AG04450 (cell line): ENCODE data around the gene PRKG1. TPM values are rescaled to one million over a fixed set of nuclear protein-coding genes. Genes with fewer than 3 reads are reported as not detected.

Experiments used
- CTCF ChIA-PET: fragments of 300-600, 350-600 bp; formaldehyde crosslinking; extraction: SDS; loops from one replicate; lab custom pipeline; 2022; ENCODE audit warnings: antibody characterized with exemption, inconsistent platforms; lab: Charles Lee
- POLR2A ChIA-PET: fragments of 350-600 bp; formaldehyde crosslinking; extraction: SDS; loops from one replicate; lab custom pipeline; 2021; ENCODE audit warnings: antibody characterized with exemption, inconsistent platforms; lab: Yijun Ruan, JAX
- DNase-seq: peaks from one replicate; pipeline ENCODE4 v3.0.0-alpha.2; 2011; ENCODE audit warnings: low read depth, low spot score
- H3K27ac ChIP-seq: one replicate; pipeline ENCODE4 v1.5.1; 2012; ENCODE audit warnings: low read depth, low read length, control low read depth
- H3K27me3 ChIP-seq: one replicate; pipeline ENCODE4 v1.6.0; 2012; ENCODE audit warnings: low read length; ENCODE audit not compliant: control insufficient read depth, insufficient read depth
- H3K4me3 ChIP-seq: 2 replicates; pipeline ENCODE4 v1.5.1; 2011; ENCODE audit warnings: mild to moderate bottlenecking, low read depth, low read length, control low read depth
- H3K9me3 ChIP-seq: 2 replicates; pipeline ENCODE4 v1.5.1; 2012; ENCODE audit warnings: low read length; ENCODE audit not compliant: control insufficient read depth, insufficient read depth
- polyA plus RNA-seq: library from polyadenylated mRNA; depleted of rRNA; stranded (reverse); fragments of >200 nt; gene quantifications from 2 replicates; pipeline ENCODE4 v1.2.3, GENCODE V29; 2011
- TF ChIP-seq, protein P1 (sequence below): IDR thresholded peaks from 2 replicates; pipeline ENCODE4 v1.5.1; 2011; ENCODE audit warnings: low read depth, low read length, control low read depth, inconsistent platforms

PRKG1 gene
- polyA plus RNA-seq, 1 experiment = 19.0 TPM

DNA sequence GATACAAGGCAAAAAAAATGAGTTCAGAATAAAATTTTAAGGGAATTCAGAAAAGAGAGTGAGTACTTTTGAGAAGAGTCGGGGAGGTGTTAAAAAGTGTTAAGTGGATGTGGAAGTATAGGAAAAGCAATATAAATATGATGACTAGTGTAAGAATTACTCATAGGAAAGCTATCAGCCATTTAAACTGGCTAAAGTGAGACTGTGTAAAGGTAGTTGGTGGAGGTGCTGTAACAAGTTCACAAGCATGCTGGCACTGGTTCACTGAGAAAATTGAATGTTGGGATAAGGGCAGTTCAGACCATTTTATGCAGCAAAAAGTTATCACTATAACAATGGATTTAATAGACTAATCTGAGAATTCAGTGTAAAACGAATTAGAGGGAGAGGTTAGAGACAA, 1060.8 kb downstream of the PRKG1 start:
- ChIA-PET POLR2A (no interaction called here), CTCF (no interaction called here)
- no peak for DNase-seq
- Histone ChIP-seq H3K27ac (no peak overlapping the region), H3K9me3 (no peaks in the 10 kb centered on the region), H3K4me3 (no peak overlapping the region), H3K27me3 (no peaks in the 10 kb centered on the region)
- TF ChIP-seq, protein P1, sequence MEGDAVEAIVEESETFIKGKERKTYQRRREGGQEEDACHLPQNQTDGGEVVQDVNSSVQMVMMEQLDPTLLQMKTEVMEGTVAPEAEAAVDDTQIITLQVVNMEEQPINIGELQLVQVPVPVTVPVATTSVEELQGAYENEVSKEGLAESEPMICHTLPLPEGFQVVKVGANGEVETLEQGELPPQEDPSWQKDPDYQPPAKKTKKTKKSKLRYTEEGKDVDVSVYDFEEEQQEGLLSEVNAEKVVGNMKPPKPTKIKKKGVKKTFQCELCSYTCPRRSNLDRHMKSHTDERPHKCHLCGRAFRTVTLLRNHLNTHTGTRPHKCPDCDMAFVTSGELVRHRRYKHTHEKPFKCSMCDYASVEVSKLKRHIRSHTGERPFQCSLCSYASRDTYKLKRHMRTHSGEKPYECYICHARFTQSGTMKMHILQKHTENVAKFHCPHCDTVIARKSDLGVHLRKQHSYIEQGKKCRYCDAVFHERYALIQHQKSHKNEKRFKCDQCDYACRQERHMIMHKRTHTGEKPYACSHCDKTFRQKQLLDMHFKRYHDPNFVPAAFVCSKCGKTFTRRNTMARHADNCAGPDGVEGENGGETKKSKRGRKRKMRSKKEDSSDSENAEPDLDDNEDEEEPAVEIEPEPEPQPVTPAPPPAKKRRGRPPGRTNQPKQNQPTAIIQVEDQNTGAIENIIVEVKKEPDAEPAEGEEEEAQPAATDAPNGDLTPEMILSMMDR = no peak

DNA sequence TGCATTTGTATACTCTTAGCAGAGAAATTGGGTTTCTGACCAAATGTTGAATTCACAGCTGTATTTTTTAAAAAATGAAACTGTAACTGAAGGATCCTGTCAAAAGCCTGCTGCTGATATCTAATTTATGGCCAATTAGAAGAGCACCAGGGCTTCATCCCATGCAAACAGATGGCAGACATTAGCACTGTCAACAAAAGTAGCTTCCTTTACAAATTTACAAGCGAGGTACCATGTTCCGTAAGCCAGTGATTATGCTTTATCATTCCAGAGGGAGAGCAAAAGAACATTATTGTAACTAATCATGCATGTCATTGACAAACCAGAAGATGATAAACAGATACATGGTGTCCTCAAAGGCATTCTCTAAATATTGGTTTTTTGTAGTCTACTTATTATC, 1062.6 kb downstream of the PRKG1 start:
- TF ChIP-seq, protein P1 = no peak
- CTCF ChIA-PET = no interaction called here
- DNase-seq = no peak
- Histone ChIP-seq H3K4me3 (no peak overlapping the region), H3K9me3 (no peaks in the 10 kb centered on the region), H3K27ac (no peak overlapping the region), H3K27me3 (no peaks in the 10 kb centered on the region)
- POLR2A ChIA-PET = no interaction called here

DNA sequence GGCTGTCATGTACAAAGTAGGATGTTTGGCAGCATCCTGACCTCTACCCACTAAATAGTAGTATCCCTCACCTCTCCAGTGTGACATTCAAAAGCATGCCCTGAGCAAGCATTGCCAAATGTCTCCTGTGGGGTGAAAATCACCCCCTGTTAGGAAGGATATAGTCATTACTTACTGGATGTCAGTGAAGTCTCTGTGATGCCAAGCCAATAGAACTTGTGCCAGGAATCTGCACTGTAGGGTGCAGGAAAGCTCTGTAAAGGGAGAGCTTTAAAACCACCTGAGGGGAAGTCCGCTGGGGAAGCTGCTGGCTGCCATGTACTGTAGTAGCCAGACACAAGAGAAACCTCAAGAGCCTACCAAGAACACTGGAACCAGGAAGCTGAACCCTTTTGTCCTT, 1069.1 kb downstream of the PRKG1 start:
- no peak for DNase-seq
- no peak overlapping the region for H3K4me3 ChIP-seq
- H3K9me3 ChIP-seq = no peaks in the 10 kb centered on the region
- no peak overlapping the region for H3K27ac ChIP-seq
- ChIA-PET CTCF (no interaction called here), POLR2A (no interaction called here)
- TF ChIP-seq, protein P1 = no peak
- no peaks in the 10 kb centered on the region for H3K27me3 ChIP-seq

DNA sequence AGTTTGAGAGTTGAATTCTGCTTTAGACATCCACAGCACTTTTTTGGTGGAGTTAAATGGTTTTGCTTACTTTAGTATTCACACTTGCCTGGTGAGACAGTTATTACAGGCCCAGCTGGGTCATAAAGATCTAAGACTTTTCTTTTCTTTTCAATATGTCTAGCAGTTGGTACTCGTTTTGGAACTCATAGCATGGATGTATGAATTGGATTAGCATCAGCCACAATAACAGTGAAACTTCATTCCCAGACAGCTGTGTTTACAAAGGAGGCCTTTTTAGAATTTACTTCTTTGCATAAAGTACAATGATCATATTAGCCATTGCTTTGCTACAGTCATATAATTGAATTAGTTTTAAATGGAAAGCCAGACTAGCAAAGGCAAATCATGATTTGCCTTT, 1071.3 kb downstream of the PRKG1 start:
- DNase-seq = no peak
- no peak overlapping the region for H3K4me3 ChIP-seq
- TF ChIP-seq, protein P1 = no peak
- POLR2A ChIA-PET = no interaction called here
- H3K27ac ChIP-seq = no peak overlapping the region
- no peaks in the 10 kb centered on the region for H3K9me3 ChIP-seq
- H3K27me3 ChIP-seq = no peaks in the 10 kb centered on the region
- CTCF ChIA-PET = no interaction called here

DNA sequence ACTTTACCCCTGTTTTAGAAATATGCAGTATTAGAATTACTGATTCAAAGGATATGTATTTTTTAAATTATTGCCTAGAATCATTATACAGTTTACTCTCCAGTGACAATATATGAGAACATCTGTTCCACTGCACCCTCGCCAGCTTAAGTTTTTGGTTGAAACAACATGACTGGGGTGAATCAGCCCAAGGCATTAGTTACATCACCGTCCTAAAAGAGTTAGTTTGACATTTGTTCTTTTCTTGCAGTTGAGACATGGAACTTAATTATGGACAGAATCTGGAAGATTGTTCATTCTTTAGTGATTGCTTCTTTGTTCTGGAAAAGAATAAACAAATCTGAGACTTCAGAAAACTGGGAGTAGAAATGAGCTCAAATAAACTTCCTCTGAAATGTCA, 1072.5 kb downstream of the PRKG1 start:
- H3K9me3 ChIP-seq = no peaks in the 10 kb centered on the region
- POLR2A ChIA-PET = no interaction called here
- H3K4me3 ChIP-seq = no peak overlapping the region
- no peak overlapping the region for H3K27ac ChIP-seq
- TF ChIP-seq, protein P1 = no peak
- CTCF ChIA-PET = interaction anchor here (0.6 to 1.0 kb wide), 3 partner anchors 143 to 1064 kb away, joined by 3 to 4 read pairs (median 3); no protein-coding TSS in a partner anchor
- H3K27me3 ChIP-seq = no peaks in the 10 kb centered on the region
- DNase-seq = peak; percentile 11
